ENCODE measurements around the gene RBM7.
A peak's percentile ranks its signal among the peaks of the same experiment; 100 is the strongest.

The RBM7 gene

GRCh38 chr11:114400216-114400914 lies at the start of gene RBM7, which contains the start of gene C11orf71:
Gene RBM7 (plus strand): TSS chr11:114400666. CDS start chr11:114400672, 6 bp downstream.
Gene C11orf71 (minus strand): TSS chr11:114400511. CDS start chr11:114400331, 180 bp downstream.
- DNase-seq: peak; percentile 80

GRCh38 chr11:114353443-114353842 lies 47.0 kb upstream of the RBM7 start:
- no peak for DNase-seq

- DNase-seq: no peak
Measured at GRCh38 chr11:114354076-114354475, 46.4 kb upstream of the RBM7 start.

GRCh38 chr11:114358716-114359115 lies 41.8 kb upstream of the RBM7 start:
- no peak for DNase-seq

- DNase-seq: no peak
Measured at GRCh38 chr11:114359342-114359741, 41.1 kb upstream of the RBM7 start.

GRCh38 chr11:114362326-114362725 lies 38.1 kb upstream of the RBM7 start:
- no peak for DNase-seq

- no peak for DNase-seq
Measured at GRCh38 chr11:114362958-114363357, 37.5 kb upstream of the RBM7 start.

- DNase-seq: no peak
Measured at GRCh38 chr11:114366331-114367243, 33.9 kb upstream of the RBM7 start.

GRCh38 chr11:114367244-114367957 lies 33.1 kb upstream of the RBM7 start:
- no peak for DNase-seq

GRCh38 chr11:114368918-114369680 lies 31.4 kb upstream of the RBM7 start:
- no peak for DNase-seq

GRCh38 chr11:114375052-114375451 lies 25.4 kb upstream of the RBM7 start:
- no peak for DNase-seq

- DNase-seq: no peak
Measured at GRCh38 chr11:114377612-114378267, 22.7 kb upstream of the RBM7 start.

GRCh38 chr11:114379394-114380069 lies 20.9 kb upstream of the RBM7 start:
- DNase-seq: no peak

GRCh38 chr11:114382509-114382908 lies 18.0 kb upstream of the RBM7 start:
- no peak for DNase-seq

GRCh38 chr11:114384487-114384886 lies 16.0 kb upstream of the RBM7 start:
- no peak for DNase-seq

- no peak for DNase-seq
Measured at GRCh38 chr11:114386131-114386530, 14.3 kb upstream of the RBM7 start.

- no peak for DNase-seq
Measured at GRCh38 chr11:114386545-114386944, 13.9 kb upstream of the RBM7 start.

- no peak for DNase-seq
Measured at GRCh38 chr11:114392735-114393667, 7.5 kb upstream of the RBM7 start.

GRCh38 chr11:114395736-114396135 lies 4.7 kb upstream of the RBM7 start:
- DNase-seq: no peak

GRCh38 chr11:114396916-114397315 lies 3.5 kb upstream of the RBM7 start:
- no peak for DNase-seq

Data from NCI-H1048 (cell line).